Stimulated activated CD4-positive, alpha-beta T cell treated with anti-CD3 and anti-CD28 coated beads, Interleukin-4, amount 100 ng/mL, for 48 hours (primary cell): ENCODE data around the gene EPHA3.
A peak's percentile ranks its signal among the peaks of the same experiment; 100 is the strongest.

Experiments used
- DNase-seq, 2 donors: peaks; one replicate each; pipeline ENCODE4 v3.0.0-alpha.2; 2020; ENCODE audit warnings: low read depth in 2 of 2

The EPHA3 gene

GRCh38 chr3:89107461-89108290, at the start of gene EPHA3:
Gene EPHA3 (plus strand): TSS chr3:89107621. CDS start chr3:89107749, 128 bp downstream.
- DNase-seq: peak; percentile 19 to 37

DNA sequence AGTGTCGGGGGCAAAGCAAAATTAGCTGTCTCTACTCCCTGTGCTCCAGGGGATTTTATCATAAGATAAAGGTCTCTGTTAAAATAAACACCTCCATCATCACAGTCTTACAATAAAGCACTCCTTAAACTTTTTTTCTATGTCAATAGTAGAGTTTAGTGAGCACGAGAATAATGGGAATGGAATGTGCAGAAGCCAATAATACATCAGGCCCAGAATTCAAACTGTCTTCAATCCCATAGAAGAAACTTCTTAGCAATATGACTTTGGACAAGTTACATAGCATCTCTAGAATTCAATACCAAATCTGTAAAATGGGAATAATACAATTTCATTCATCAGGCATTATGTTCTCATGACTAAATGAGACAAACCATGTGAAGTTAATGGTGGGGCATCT, 49.0 kb upstream of the EPHA3 start:
- no peak for DNase-seq

DNA sequence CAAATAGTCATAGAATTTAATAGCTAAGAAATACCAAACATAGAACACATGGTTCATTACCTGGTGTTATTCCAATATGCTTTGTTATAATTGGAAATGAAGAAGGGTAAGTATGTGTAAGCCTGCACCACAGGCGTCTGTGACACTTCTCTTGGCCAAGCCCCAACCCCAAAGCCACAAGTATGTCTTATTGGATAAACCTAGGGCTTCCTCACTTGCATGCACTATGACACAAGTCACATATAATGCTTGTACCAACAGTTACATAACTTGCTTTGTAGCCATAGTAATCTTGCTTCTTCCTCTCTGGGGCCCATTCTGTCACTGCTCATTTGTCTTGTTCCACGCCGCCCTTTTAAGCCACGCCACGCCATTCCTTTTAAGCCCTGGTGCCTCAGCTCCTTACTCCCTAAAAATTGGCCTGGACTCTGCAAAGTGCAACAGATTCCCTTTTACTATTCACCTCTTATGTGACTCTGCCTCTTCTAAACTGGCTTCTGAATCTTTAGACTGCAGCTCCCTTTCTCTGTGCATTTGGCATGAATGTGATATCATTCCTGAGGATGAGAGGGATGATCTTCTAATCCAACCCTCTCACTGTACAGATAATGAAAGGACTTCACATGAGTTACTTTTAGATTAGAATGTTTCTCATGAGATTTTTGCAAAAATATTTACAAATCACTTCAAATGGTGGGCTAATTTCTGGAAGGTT, 48.1 kb upstream of the EPHA3 start:
- DNase-seq: no peak

DNA sequence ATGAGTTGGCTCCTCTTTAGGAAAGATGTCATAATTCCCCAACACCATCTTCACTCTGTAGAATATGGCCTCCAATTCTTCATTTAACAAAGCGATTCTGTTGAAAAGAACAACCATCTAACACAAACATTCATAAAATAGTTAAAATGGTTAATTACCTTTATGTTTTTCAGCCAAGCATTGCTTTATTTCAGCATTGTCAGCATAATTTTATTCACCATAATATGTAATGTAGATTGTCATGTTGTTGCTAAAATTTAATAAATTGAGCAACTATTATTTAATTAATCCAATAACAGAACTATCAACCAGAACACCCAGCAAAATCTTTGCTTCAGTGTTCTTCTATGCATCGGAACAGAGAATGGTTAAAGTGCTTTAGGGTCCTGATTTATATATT, 46.2 kb upstream of the EPHA3 start:
- no peak for DNase-seq

DNA sequence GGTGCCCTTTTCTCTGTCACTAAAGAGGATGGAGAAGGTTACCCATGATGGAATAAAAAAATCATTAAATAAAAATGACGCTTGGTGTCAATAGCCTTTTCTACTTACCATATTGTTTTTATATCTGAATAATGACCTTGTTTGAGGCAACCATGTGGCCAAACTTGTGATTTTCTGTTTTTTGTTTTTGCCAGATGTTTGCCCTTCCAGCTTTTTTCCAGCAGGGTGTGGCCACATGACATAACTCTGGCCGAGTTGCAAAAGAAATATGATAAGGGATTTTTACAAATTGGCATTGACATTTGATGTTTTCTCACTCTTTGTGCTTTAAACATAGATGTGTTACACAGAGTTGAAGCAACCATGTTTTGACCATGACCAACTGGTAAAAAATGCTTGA, 39.7 kb upstream of the EPHA3 start:
- no peak for DNase-seq

- no peak for DNase-seq
These were observed 34.8 kb upstream of the EPHA3 start for GRCh38 chr3:89072642-89073041.

- DNase-seq: no peak
These were observed 27.5 kb upstream of the EPHA3 start for GRCh38 chr3:89079944-89080343.

DNA sequence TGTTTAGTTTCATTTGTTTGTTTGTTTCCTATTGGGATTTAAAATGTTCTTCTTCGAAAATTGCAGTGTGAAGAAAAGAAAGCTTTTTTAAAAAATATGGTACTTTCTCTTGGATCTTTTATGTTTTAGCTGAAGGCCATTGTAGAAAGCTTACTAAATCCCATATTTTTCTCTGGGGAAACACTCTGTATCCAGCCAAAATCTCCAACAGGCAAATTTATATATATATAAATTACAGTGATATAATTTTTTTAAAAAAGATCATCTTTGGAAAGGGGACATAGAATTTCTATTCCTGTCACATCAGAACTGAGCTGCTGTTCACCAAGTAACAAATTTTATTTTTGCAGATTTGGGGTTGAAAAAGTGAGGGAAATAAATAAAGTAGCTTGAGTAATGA, 19.6 kb upstream of the EPHA3 start:
- no peak for DNase-seq

- DNase-seq: no peak
These were observed 9.2 kb upstream of the EPHA3 start for GRCh38 chr3:89098173-89098572.

GRCh38 chr3:89098964-89099585, 8.3 kb upstream of the EPHA3 start:
- no peak for DNase-seq

GRCh38 chr3:89101251-89101650, 6.2 kb upstream of the EPHA3 start:
- DNase-seq: no peak

GRCh38 chr3:89101921-89102320, 5.5 kb upstream of the EPHA3 start:
- no peak for DNase-seq

GRCh38 chr3:89104499-89104898, 2.9 kb upstream of the EPHA3 start:
- DNase-seq: no peak

- DNase-seq: no peak
These were observed 1.9 kb upstream of the EPHA3 start for GRCh38 chr3:89105503-89105902.

GRCh38 chr3:89108291-89108550, 800 bp downstream of the EPHA3 start:
- no peak for DNase-seq

- DNase-seq: no peak
These were observed 5.9 kb downstream of the EPHA3 start for GRCh38 chr3:89113344-89113743.

DNA sequence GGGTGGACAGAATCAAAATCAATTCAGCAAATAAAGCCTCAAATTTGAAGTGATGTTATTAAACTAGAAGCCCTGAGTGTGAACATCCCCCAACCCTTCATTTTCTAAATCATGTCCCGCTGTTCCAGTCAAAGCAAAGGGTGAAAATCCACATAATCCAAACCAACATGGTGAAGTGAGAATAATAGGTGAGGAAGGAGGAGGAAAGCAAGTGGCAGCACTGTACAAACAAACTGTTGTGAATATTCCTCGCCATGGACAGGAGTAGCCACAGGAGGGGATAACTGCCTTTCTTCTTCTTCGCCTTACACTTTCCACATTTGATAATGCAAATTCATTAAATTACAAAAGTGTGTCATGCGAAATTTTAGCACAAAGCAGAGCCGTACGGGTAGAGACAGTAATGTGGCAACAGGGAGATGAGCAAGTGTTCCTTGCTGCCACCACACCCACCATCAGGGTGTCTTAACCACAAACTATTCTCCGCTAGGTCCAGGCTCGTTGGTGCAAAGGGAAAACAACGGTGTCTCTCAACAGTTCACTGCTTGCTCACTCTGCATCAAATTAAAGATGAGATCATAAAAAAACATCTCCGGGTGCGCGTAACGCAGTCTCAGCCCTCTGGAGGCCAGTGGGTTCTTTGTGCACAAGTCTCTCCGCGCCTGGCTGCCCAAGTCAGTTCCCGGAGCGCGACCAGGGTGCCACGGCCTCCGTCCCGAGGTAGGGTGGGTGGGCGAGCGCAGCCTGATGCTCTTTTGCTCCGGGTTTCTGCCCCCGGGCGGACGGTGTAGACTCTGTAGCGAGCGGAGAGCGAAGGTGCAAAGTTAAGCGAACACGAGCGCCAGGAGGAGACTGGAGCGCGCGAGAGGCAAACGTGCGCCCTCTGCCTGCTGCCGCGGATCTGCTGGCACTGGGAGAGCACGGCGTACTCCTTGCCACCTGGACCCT, 6.7 kb downstream of the EPHA3 start:
- peak; percentile 19 to 25 for DNase-seq

DNA sequence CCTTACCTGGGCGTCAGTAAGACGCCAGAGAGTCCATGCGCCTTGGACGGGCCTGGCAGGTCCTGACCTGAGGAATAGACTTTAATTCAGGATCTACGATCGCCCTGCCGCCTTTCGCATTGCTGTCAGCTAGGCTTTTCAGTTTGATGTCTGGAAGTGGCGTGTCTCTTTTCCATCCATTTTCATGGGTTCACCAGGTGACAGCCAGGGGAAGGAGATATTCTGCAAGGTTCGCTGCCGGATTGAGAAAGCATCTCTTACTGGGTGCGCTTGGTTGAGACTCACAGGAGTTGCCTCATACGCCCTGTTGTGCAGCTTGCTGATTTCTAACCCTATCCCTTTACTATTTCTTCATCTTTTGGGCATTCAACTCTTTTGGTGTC, 7.4 kb downstream of the EPHA3 start:
- no peak for DNase-seq

DNA sequence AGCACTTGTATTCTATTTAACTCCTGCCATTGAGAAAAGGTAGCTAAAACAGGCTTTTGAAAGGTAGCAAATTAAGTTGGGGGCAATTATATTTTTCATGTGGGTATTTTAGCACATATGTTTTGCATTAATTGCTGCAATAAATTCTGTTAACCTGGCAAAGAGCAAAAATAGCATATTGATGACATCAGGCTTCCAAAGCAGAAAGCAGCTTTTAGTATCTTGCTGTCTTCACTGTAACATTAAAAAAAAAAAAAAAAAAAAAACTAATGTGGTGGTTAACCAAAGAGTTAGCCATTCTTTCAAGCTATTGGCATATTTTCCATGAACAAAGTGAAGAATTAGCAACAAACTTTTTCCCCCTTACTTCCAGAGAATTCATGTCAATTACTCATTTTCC, 9.1 kb downstream of the EPHA3 start:
- DNase-seq: no peak

DNA sequence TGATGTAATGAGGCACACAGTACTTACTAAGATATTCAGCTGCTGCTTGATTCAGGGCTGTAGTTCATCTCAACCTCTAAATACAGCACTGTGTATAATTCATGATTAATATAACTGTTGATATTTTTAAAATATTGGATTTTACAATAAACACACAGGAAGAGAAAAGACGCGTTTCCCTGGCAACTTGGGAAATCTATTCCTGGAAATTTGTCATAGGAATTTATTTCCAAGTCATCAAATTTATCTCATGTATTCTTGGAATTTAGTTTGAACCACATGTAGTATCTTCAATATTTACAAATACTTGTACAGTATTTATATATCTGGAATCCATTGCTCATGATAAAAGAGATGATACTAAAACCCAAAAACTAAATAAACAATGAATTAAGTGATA, 30.6 kb downstream of the EPHA3 start:
- no peak for DNase-seq

- no peak for DNase-seq
These were observed 32.4 kb downstream of the EPHA3 start for GRCh38 chr3:89139870-89140269.

DNA sequence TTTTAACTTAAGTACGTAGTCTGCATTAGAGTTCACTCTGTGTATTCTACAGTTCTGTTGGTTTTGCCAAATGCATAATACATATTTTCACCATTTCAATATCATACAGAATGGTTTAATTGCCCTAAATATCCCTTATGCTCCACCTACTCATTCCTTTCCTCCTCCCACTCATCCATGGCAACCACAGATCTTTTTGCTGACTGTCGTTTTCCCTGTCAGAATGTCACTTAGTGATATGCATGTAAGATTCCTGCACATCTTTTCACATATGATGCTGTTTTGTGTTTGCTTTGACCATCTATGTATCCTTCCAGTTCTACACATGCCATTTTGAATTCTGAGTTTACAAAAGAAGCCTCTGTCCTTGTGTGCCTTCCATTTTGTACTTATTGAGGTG, 36.7 kb downstream of the EPHA3 start:
- DNase-seq: no peak
